Endodermal cell (in vitro differentiated cells): ENCODE data around the gene SUN2. TPM values are rescaled to one million over a fixed set of nuclear protein-coding genes. Genes with fewer than 3 reads are reported as not detected.

ENCODE experiments used
- DNase-seq: peaks from one replicate; pipeline ENCODE4 v3.0.0-alpha.2; 2017
- H3K27ac ChIP-seq: 2 replicates; pipeline ENCODE4 v1.5.1; 2013; ENCODE audit warnings: mild to moderate bottlenecking, low read depth, low read length, moderate library complexity
- H3K27me3 ChIP-seq: 2 replicates; pipeline ENCODE4 v1.6.1; 2013; ENCODE audit warnings: mild to moderate bottlenecking, low read length, moderate library complexity; ENCODE audit not compliant: insufficient read depth, control insufficient read depth, poor library complexity, severe bottlenecking
- H3K36me3 ChIP-seq: 2 replicates; pipeline ENCODE4 v1.7.0; 2013; ENCODE audit warnings: mild to moderate bottlenecking, low read length, moderate library complexity; ENCODE audit not compliant: control insufficient read depth, insufficient read depth
- H3K4me1 ChIP-seq: one replicate; pipeline ENCODE4 v1.7.0; 2013; ENCODE audit warnings: low read length; ENCODE audit not compliant: control insufficient read depth, insufficient read depth
- H3K4me3 ChIP-seq: 2 replicates; pipeline ENCODE4 v1.5.1; 2013; ENCODE audit warnings: mild to moderate bottlenecking, low read length, moderate library complexity
- H3K9ac ChIP-seq: 2 replicates; pipeline ENCODE4 v1.6.1; 2013; ENCODE audit warnings: mild to moderate bottlenecking, low read length, moderate library complexity; ENCODE audit not compliant: poor library complexity, severe bottlenecking; ENCODE audit errors: extremely low read depth
- H3K9me3 ChIP-seq: 2 replicates; pipeline ENCODE4 v1.6.1; 2013; ENCODE audit warnings: mild to moderate bottlenecking, low read length, moderate library complexity; ENCODE audit not compliant: control insufficient read depth
- H3K27ac Mint-ChIP-seq: 2 replicates; pipeline ENCODE4 v1.8.0; 2020; ENCODE audit warnings: mixed read lengths
- H3K27me3 Mint-ChIP-seq: 2 replicates; pipeline ENCODE4 v1.8.0; 2021; ENCODE audit warnings: mild to moderate bottlenecking, mixed read lengths; ENCODE audit not compliant: insufficient read depth
- H3K36me3 Mint-ChIP-seq: 2 replicates; pipeline ENCODE4 v1.8.0; 2020; ENCODE audit warnings: low read depth, mixed read lengths
- H3K4me1 Mint-ChIP-seq: 2 replicates; pipeline ENCODE4 v1.8.0; 2020; ENCODE audit warnings: mixed read lengths
- H3K4me3 Mint-ChIP-seq: 2 replicates; pipeline ENCODE4 v1.8.0; 2020; ENCODE audit warnings: mild to moderate bottlenecking, moderate library complexity, mixed read lengths
- H3K9me3 Mint-ChIP-seq: 2 replicates; pipeline ENCODE4 v1.8.0; 2020; ENCODE audit warnings: mild to moderate bottlenecking, mixed read lengths
- WGBS, 2 experiments: methylation state at CpG; one replicate each; pipeline versions ENCODE4 v1.1.5 to v1.1.7; 2013; ENCODE audit warnings: missing lambda C conversion rate in 2 of 2, mixed read lengths in 1 of 2; ENCODE audit not compliant: insufficient coverage in 1 of 2, insufficient read length in 1 of 2; 5-methylcytosine and 5-hydroxymethylcytosine counted together
- total RNA-seq, 2 donors: library from RNA; stranded (reverse); fragmentation: NEBNext Ultra II Directional in 1 of 2; extraction: Animal tissue kit (Norgen Biotek cat#: 25700) in 1 of 2; gene quantifications; 2 replicates in 1 of 2; 3 replicates in 1 of 2; pipeline ENCODE4 v1.2.1, GENCODE V29; 2021
- TF ChIP-seq, protein P1 (sequence below): fragments of 200-600 bp; sonication (generic); conservative IDR thresholded peaks from 2 replicates; pipeline ENCODE4 v1.5.0; 2021; ENCODE audit warnings: antibody characterized with exemption, mild to moderate bottlenecking

Gene SUN2
- total RNA-seq, 2 donors from 2014 or later, result 23.0 to 32.4 TPM

DNA sequence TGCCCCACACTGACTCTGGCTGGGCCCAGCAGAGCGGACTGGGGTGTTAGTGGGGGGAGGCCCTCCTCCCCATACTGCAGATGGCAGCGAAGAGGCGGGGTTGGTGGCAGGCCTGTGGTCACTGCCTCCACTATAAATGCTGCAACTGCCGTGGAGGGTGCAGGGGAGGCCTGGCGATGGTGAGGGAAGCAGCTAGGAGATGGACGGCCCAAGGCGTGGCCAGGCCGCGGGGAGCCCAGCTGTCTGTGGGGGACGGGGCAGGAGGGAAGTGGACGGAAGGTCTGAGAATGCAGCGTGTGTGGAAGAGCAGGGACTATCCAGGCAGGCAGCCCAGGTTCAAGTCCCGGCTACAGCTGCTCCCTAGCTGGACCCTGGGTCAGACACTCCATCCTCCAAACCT lies 19.9 kb upstream of the SUN2 start:
- Mint-ChIP-seq H3K27me3 (peaks cover 3% of the 10 kb centered on the region), H3K9me3 (no peaks in the 10 kb centered on the region), H3K36me3 (peaks cover 12% of the 10 kb centered on the region), H3K4me1 (no peaks in the 10 kb centered on the region), H3K4me3 (no peak overlapping the region), H3K27ac (no peak overlapping the region)
- no peaks in the 10 kb centered on the region for H3K4me1 ChIP-seq
- WGBS, 2 experiments, result 91 to 100% methylated on average over 4 to 13 of the region's 13 CpGs
- TF ChIP-seq, protein P1, sequence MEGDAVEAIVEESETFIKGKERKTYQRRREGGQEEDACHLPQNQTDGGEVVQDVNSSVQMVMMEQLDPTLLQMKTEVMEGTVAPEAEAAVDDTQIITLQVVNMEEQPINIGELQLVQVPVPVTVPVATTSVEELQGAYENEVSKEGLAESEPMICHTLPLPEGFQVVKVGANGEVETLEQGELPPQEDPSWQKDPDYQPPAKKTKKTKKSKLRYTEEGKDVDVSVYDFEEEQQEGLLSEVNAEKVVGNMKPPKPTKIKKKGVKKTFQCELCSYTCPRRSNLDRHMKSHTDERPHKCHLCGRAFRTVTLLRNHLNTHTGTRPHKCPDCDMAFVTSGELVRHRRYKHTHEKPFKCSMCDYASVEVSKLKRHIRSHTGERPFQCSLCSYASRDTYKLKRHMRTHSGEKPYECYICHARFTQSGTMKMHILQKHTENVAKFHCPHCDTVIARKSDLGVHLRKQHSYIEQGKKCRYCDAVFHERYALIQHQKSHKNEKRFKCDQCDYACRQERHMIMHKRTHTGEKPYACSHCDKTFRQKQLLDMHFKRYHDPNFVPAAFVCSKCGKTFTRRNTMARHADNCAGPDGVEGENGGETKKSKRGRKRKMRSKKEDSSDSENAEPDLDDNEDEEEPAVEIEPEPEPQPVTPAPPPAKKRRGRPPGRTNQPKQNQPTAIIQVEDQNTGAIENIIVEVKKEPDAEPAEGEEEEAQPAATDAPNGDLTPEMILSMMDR, result no peak
- H3K27me3 ChIP-seq, result no peaks in the 10 kb centered on the region
- H3K36me3 ChIP-seq, result no peaks in the 10 kb centered on the region
- H3K27ac ChIP-seq, result no peak overlapping the region
- DNase-seq, result no peak
- H3K4me3 ChIP-seq, result no peak overlapping the region
- H3K9ac ChIP-seq, result no peak overlapping the region
- no peaks in the 10 kb centered on the region for H3K9me3 ChIP-seq

DNA sequence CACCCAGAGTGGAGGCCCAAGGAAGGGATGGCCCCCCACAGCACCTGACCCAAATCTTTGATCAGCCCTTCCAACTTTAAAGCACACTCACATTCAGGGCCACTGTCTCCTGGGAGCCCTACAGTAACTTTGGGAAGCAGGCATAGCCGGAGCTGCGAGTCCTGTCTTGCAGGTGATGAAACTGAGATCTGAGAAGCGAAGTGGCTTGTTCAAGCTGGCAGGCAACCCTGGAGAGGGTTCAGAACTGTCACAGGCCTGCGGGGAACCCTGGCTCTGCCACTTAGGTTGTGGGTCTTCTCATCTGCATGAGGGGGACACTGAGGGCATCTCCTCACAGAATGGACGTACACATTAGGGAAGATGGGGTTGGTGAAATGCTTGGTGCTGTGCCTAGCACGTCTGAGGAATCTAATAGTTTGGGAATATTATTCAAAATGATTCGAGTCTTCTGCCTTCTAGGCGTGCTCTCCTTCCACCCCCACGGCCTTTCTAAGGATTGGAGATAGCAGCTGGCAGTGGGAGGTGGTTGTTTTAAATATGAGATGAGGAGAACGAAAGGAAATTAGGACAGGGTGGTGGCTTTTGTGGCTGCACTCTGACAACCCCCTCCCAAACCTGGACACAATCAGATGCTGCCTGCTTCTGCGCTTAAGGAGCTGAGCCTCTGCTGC lies 18.8 kb upstream of the SUN2 start:
- Histone ChIP-seq H3K36me3 (no peaks in the 10 kb centered on the region), H3K9me3 (no peaks in the 10 kb centered on the region), H3K27me3 (no peaks in the 10 kb centered on the region), H3K4me3 (no peak overlapping the region), H3K27ac (no peak overlapping the region), H3K9ac (no peak overlapping the region), H3K4me1 (no peaks in the 10 kb centered on the region)
- Mint-ChIP-seq H3K9me3 (no peaks in the 10 kb centered on the region), H3K4me1 (no peaks in the 10 kb centered on the region), H3K27ac (no peak overlapping the region), H3K36me3 (peaks cover 5% of the 10 kb centered on the region), H3K27me3 (peaks cover 3% of the 10 kb centered on the region), H3K4me3 (no peak overlapping the region)
- DNase-seq, result no peak
- 89 to 93% methylated on average over 8 to 11 of the region's 11 CpGs for WGBS, 2 experiments
- TF ChIP-seq, protein P1, result no peak

DNA sequence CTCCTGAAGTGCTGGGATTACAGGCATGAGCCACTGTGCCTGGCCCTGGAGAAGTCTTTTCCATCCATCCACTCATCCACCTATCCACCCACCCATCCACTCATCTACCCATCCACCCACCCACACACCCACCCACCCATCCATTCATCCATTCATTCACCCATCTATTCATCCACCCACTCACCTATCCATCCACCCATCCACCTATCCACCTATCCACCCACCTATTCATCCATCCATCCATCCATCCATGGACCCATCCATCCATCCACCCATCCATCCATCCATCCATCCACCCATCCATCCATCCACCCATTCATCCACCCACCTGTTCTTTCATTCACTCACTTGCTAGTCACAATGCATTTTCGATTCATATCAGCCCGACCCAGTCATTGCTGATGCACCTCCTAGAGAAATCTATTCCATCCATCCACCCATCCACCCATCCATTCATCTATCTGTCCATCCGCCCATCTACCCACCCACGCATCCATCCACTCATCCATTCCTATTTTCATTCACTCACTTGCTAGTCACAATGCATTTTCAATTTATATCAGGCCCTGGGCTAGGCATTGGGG lies 17.7 kb upstream of the SUN2 start:
- TF ChIP-seq, protein P1, result no peak
- no peaks in the 10 kb centered on the region for H3K27me3 ChIP-seq
- H3K4me1 ChIP-seq, result no peaks in the 10 kb centered on the region
- Mint-ChIP-seq H3K27me3 (peaks cover 3% of the 10 kb centered on the region), H3K36me3 (no peaks in the 10 kb centered on the region), H3K4me1 (no peaks in the 10 kb centered on the region), H3K27ac (no peak overlapping the region), H3K9me3 (no peaks in the 10 kb centered on the region), H3K4me3 (no peak overlapping the region)
- H3K27ac ChIP-seq, result no peak overlapping the region
- no peak overlapping the region for H3K4me3 ChIP-seq
- H3K36me3 ChIP-seq, result no peaks in the 10 kb centered on the region
- H3K9me3 ChIP-seq, result no peaks in the 10 kb centered on the region
- 89 to 94% methylated on average over 4 of the region's 4 CpGs for WGBS, 2 experiments
- H3K9ac ChIP-seq, result no peak overlapping the region
- DNase-seq, result no peak
